Myocyte (in vitro differentiated cells): ENCODE measurements around the gene FASLG. TPM values are rescaled to one million over a fixed set of nuclear protein-coding genes. Genes with fewer than 3 reads are reported as not detected.
"Not testable (repeated sequence)": the region's sequence is repeated elsewhere in the genome, so short reads cannot be mapped to it uniquely, and the experiment has no call there.

Source experiments
- DNase-seq: peaks from one replicate; pipeline ENCODE4 v3.0.0-alpha.2; 2012; ENCODE audit warnings: low read depth
- total RNA-seq: library from RNA; depleted of rRNA; stranded (reverse); fragments of >200 nt; gene quantifications from 2 replicates; pipeline ENCODE4 v1.2.3, GENCODE V29; 2014

Gene FASLG
- total RNA-seq, 1 donor from 2014 or later = not detected

DNA sequence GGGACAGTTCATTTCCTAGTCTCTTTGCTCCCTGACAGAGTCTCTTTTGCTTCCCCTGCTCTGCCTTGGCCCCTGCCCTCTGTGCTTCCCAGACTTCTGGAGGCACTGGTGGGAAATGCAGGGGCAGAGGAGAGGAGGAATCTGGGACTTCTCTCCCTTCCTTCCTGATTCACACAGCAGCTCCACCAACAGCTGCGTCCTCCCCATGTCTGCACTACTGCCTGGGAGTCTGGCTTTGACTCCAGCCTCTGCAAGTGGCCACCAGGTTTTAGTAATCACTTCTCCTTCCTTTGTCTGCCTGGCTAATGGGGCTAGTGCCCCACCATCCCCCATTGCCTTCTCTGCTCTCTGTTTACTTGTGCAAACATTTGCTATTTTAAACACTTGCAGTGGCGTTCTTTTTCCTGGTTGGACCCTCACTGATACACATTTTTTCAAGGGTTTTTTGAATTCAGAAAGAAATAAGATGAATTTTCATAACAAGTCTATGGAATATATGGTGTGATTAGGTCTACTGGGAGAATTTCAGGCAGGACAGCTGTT, 21.9 kb downstream of the FASLG start:
- DNase-seq = peak; percentile 23

DNA sequence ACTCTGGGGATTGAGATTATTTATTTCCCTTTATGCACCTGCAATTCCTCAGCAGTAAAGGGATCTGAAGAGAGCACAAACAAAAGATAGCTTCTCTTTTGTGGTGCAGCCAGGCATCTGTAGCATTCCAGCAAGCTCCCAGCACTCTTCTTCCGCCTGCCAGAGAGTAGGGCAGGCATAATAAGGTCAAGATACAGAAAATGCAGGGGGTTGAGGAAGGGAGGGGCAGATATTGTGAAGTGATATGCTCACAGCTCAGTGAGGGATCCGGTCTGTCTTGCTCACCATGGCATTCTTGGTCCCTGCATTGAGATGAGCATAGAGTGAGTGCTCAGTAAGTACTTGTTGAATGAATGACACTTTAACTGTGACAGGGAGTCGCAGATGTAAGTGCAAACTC, 23.9 kb downstream of the FASLG start:
- DNase-seq = peak; percentile 11

DNA sequence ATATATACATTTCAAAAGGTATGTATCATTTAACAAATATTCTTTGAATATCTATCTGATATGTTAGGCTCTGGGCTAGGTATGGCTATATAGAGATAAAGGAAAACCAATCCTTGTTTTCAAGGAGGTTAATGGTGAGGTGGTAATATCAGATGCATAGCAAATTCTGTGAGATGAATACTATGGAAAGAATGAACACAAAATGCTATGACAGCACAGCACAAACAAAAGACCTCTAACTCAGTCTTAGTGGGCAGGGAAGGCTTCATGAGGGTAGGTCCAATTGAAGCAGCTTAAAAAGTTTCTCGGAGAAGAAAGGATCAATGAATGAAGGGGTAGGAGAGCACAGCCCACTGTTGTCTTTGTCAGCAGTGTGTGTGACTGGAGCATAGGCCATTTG, 27.2 kb downstream of the FASLG start:
- DNase-seq = no peak

DNA sequence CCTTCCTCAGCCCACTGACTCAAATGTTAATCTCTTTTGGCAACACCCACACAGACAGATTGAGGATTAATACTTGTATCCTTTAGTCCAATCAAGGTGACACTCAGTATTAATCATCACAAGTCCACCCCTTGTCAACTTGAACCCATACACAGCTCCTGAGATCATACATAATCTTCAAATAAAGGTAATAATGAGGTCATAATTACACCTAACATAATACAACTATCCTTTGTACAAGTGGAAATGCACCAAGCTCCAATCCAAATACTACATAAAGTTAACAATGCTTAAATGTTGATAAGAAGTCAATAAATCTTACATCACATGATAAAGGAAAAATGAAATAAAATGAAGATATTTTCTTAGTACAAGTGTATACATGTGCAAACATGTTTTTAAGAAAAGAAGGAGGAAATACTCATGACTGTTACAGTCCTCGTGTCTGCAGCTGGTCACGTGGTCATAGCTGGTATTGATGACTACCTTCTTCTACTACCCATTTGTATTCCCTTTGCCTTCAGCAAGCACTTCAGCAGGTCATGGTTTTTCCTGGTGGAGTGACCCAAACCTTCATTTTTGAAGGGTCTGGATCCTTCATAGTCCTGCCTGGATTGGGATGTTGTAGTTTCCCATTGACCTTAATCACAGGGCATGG, 29.7 kb downstream of the FASLG start:
- not testable (repeated sequence) for DNase-seq

DNA sequence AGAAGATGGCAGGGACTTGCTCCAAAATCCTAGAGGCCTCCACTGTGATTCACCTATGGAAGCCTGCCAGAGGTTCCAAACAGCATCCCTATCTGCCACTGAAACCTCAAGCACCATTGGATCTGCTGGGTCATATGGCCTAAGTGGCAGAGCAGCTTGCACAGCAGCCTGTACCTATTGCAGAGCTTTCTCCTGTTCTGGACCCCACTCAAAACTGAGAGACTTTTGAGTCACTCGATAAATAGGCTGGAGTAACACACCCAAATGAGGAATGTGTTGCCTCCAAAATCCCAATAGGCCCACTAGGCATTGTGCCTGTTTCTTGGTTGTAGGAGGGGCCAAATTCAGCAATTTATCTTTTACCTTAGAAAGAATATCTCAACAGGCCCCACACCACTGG, 32.0 kb downstream of the FASLG start:
- not testable (repeated sequence) for DNase-seq

DNA sequence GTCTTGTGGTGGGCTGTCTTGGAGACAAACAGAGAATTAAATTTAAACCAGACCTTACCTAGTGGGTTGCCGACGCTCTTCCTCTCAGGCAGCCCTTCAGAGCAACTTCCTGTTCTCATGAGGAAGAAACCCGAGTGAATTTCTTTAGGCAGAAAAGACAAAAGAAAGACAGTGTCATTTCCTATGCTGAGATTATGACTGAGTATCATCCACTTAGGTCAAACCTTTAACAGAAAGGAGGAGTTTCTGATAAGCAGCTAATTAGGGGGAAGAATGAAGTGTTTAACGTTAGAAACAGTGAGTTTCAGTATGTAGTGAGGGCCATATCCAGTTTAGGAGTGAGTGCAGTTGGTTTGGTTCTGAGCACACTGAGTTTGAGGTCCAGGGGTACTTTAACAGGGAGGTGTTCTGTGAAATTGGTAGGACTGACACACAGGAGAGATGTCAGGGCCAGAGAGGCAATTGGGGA, 38.7 kb downstream of the FASLG start:
- no peak for DNase-seq

DNA sequence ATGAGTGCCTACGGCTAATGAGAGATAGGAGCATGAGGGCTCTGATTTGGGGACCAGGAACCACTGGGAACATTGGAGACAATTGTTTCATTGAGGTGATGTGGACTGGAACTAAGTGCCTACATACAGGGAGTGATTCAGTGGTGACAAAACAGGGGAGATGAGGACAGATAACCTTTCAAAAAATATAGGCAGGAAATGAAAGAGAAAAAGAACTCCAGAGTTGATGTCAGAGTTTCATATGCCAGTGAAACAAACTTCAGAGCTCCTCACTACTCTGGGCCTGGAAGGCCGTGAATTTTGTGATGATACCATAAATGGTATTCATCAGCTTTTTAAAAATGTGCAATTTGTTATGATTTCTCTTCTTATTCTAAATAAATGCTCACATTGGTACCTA, 39.3 kb downstream of the FASLG start:
- no peak for DNase-seq

DNA sequence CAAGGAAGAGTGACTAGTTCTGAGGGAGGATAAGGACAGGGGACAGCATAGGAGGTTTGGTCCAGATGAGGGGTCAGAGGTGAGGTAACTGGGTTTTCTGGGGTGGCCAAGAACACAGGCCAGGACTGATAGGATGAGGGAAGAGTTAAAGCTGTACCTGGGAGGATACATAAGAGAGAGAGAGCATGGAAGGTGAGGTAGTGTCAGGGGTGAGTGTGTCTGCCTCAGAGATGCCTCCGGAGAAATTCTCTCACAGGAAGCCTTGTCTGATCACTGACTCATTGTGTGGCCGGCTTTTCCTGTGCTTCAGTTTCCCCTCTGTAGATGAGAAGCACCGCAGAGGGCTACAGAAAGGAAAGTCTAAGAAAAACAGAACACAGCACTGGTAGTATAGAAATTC, 40.2 kb downstream of the FASLG start:
- no peak for DNase-seq

DNA sequence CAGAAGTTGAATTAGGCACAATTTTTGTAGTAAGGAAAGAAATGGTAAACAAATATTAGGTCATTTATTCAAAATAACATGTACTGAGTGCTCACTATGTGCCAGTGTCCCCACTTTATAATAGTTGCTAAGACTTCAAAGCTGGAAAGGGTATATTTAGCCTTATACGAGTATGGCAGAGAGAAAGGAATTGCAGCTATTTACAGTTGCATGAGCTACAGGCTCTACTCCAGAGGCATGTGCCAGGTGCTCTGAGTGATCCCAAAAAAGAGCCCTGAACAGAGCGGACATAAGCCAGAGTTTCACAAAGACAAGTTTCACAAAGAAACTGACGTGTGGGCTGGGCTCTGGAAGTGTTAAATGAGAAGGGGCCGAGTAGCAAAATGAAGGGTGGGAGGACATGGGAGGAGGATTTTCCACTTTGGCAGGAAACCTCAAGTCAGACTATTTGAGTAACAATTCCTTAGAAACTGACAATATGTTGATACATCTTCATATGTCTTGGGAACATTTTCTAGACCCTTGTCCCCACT, 40.9 kb downstream of the FASLG start:
- DNase-seq = peak; percentile 24

DNA sequence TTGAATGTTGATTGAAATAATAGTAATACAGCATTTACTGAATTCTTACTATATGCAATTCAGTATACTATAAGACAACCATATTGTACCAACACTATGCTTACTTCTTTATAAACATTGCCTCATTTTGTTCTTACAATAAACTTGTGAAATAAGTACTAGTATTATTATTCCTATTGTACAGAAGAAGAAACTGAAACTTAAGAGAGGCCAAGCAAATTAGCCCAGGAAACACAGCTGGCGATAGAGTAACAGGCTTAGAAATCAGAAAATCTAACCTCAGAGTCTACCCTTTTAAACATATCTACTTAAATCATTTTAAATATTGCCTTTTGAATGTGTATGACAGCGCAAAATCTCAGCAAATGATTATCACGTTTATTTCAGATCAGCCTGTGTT, 41.7 kb downstream of the FASLG start:
- no peak for DNase-seq

DNA sequence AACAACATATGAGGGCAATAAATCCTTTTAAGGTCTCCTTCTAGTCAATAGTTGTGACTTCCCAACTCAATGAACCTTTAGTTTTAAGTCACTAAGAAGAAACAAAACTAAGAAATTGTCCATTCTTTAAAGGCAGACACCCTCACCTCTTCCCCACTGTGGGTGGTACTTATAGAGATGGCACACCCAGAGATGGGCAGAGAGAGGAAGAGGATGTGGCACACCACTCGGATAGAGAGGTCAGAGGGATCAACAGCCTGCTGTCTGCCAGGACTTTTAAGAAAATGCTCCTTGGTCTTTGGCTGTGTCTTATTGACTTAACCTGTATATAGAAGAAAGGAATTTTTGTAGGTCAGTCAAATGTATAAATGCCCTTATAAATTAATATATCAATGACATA, 45.1 kb downstream of the FASLG start:
- DNase-seq = no peak

DNA sequence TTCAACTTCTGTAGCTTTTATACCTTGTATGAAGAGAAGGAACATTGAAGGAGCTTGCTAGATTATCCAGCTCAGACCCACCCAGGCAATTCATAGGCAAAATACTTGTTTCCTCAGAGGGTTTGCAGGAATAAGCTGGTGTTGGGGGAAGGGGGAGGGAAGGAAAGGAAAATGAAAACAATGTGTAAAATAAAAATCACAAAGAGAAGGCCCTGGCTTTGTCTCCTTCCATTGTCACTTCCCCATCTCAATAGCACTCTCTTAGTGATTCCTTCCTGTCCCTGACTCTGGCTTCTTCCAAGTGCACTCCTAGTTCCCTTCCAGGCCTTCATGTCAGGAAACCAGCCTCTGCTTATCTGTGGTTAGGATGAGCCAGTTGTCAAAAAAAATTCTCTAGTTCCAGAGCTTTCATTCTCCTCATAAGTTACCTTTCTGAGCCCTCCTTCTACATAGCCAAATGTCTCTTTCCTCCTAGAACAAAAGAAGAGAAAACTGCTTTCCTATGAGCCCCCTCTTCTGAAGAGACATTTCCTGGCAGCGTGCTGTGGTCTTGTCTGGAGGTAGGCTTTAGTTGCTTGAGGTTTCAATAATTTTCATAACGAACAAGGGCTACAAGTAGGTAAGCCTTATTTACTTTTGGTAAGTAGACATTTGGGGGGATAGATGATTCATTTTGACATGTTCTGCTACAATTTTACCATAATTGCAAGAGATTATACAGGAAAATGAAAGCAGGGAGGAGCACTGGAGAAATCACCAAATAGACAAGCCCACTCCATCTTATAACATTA, 45.7 kb downstream of the FASLG start:
- no peak for DNase-seq

DNA sequence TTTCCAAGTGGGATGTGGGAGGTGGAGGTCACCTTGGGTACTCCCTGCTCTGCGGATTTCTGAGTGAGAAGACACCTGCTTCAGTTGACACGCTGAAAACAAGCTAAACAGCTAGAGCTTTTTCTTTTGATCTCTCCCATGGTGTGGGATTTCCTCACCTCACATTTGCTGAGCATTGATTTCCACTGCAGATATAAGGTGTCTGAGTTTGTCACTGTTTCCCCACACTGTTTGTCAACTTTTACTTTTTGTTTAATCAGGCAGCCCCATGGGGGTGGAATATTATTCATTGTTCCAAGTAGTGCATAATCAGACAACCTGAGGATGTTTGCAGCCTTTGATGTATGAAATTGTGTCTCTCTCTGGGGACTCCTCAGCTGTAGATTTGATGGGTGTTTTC, 49.5 kb downstream of the FASLG start:
- no peak for DNase-seq

DNA sequence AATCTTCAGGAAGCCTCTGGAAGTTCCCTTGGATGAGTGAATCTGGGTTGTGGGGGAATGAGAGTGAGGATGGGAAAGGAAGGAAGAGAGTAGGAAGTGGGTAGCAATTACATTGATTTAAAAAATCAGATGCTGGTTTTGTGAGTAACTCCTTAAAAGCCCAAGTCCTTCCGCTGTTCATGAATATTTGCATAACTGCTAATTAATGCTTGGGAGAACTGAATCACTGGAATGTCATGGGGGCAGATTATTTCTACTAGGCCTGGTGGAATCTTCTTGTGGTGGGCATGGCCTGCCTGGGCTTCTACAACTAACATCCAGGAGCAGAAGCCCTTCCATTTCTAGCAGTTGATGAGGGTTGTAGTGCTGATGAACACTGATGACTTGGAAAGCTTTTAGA, 52.7 kb downstream of the FASLG start:
- DNase-seq = no peak

DNA sequence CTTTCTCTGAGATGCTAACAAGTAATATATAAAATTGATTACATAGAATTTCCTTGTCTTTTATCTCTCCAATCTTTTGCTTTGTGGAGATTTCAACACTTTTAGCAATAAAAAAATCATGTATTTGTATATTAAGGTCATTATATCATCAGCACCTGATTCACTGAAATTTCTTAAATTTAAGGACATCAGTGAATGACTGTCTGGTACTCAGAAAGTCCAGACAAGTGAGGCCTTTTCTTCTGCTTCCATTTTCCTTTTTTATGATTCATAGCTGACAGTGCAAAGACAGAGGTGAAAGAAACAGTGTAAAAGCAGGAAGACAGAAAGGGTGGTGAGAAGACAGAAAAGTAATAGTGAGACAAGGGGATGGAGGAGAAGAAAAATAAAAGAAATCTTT, 54.6 kb downstream of the FASLG start:
- DNase-seq = no peak

Other genes starting within 250 kb of the FASLG start
- 133 and 144 TPM in 2 replicates for gene C1orf105, start 238.4 kb upstream of the FASLG start, total RNA-seq
- gene PIGC, start 215.0 kb upstream of the FASLG start, total RNA-seq = 21.3 and 25.7 TPM in 2 replicates
- 36.3 and 36.8 TPM in 2 replicates for gene SUCO, start 126.0 kb upstream of the FASLG start, total RNA-seq